Astrocyte (in vitro differentiated cells and primary cell): ENCODE measurements around the gene FXR1. TPM values are rescaled to one million over a fixed set of nuclear protein-coding genes. Genes with fewer than 3 reads are reported as not detected.

Source experiments
- DNase-seq: peaks from one replicate; pipeline ENCODE4 v3.0.0-alpha.2; 2010; ENCODE audit warnings: low read depth
- FAIRE-seq: peaks from 2 replicates; lab custom pipeline; 2011; peaks lifted over from hg19 to GRCh38; lab: Jason Lieb, UNC
- H2AFZ ChIP-seq: 2 replicates; pipeline ENCODE4 v1.6.0; 2012; ENCODE audit warnings: low read depth, low read length, inconsistent platforms
- H3K27ac ChIP-seq: 2 replicates; pipeline ENCODE4 v1.5.1; 2011; ENCODE audit warnings: low read depth, low read length, inconsistent platforms
- H3K27me3 ChIP-seq: 2 replicates; pipeline ENCODE4 v1.6.0; 2011; ENCODE audit warnings: low read length, inconsistent platforms; ENCODE audit not compliant: insufficient read depth
- H3K36me3 ChIP-seq: 2 replicates; pipeline ENCODE4 v1.5.1; 2011; ENCODE audit warnings: low read length, inconsistent platforms; ENCODE audit not compliant: insufficient read depth
- H3K4me1 ChIP-seq: 2 replicates; pipeline ENCODE4 v1.5.1; 2011; ENCODE audit warnings: low read length, inconsistent platforms; ENCODE audit not compliant: insufficient read depth
- H3K4me2 ChIP-seq: 2 replicates; pipeline ENCODE4 v1.6.0; 2012; ENCODE audit warnings: low read length, inconsistent platforms
- H3K4me3 ChIP-seq: 2 replicates; pipeline ENCODE4 v1.5.1; 2011; ENCODE audit warnings: low read depth, mild to moderate bottlenecking, low read length, inconsistent platforms; ENCODE audit not compliant: insufficient read depth
- H3K79me2 ChIP-seq: 2 replicates; pipeline ENCODE4 v1.6.0; 2012; ENCODE audit warnings: mild to moderate bottlenecking, low read length, inconsistent platforms; ENCODE audit not compliant: insufficient read depth
- H3K9ac ChIP-seq: 2 replicates; pipeline ENCODE4 v1.6.0; 2012; ENCODE audit warnings: mild to moderate bottlenecking, low read length, inconsistent platforms
- H3K9me3 ChIP-seq: 2 replicates; pipeline ENCODE4 v1.5.1; 2012; ENCODE audit warnings: low read depth, mild to moderate bottlenecking, low read length, inconsistent platforms; ENCODE audit not compliant: insufficient read depth
- H4K20me1 ChIP-seq: 2 replicates; pipeline ENCODE4 v1.6.0; 2012; ENCODE audit warnings: low read length, inconsistent platforms; ENCODE audit not compliant: insufficient read depth
- H3K27ac Mint-ChIP-seq: one replicate; pipeline ENCODE4 v1.8.0; 2021; ENCODE audit warnings: mild to moderate bottlenecking, mixed read lengths; ENCODE audit not compliant: unreplicated experiment
- H3K27me3 Mint-ChIP-seq: one replicate; pipeline ENCODE4 v1.8.0; 2021; ENCODE audit warnings: low read depth, mixed read lengths; ENCODE audit not compliant: unreplicated experiment
- H3K36me3 Mint-ChIP-seq: one replicate; pipeline ENCODE4 v1.8.0; 2021; ENCODE audit warnings: low read depth, mixed read lengths; ENCODE audit not compliant: unreplicated experiment
- H3K4me1 Mint-ChIP-seq: one replicate; pipeline ENCODE4 v1.8.0; 2021; ENCODE audit warnings: low read depth, mixed read lengths; ENCODE audit not compliant: unreplicated experiment
- H3K4me3 Mint-ChIP-seq: one replicate; pipeline ENCODE4 v1.8.0; 2021; ENCODE audit warnings: mild to moderate bottlenecking, moderate library complexity, mixed read lengths; ENCODE audit not compliant: unreplicated experiment
- H3K9me3 Mint-ChIP-seq: one replicate; pipeline ENCODE4 v1.8.0; 2021; ENCODE audit warnings: mild to moderate bottlenecking, mixed read lengths; ENCODE audit not compliant: unreplicated experiment
- CTCF ChIP-seq: IDR thresholded peaks from 2 replicates; pipeline ENCODE4 v1.5.1; 2011; ENCODE audit warnings: low read depth, mild to moderate bottlenecking, inconsistent platforms, low read length, moderate library complexity; ENCODE audit not compliant: insufficient read depth
- EZH2 ChIP-seq: IDR thresholded peaks from 2 replicates; pipeline ENCODE4 v1.6.1; 2012; ENCODE audit warnings: mild to moderate bottlenecking, low read length, inconsistent platforms; ENCODE audit not compliant: insufficient read depth
- total RNA-seq: library from RNA; stranded (reverse); gene quantifications from 2 replicates; pipeline ENCODE4 v1.2.1, GENCODE V29; 2021

FXR1 gene
- total RNA-seq, 1 donor from 2014 or later: 173 TPM

- Mint-ChIP-seq H3K36me3 (peaks cover 4% of the 10 kb centered on the region), H3K27me3 (no peaks in the 10 kb centered on the region), H3K4me1 (peaks cover 14% of the 10 kb centered on the region), H3K4me3 (no peak overlapping the region), H3K27ac (no peak overlapping the region), H3K9me3 (no peaks in the 10 kb centered on the region)
- Histone ChIP-seq H3K4me3 (no peak overlapping the region), H3K27me3 (no peaks in the 10 kb centered on the region), H3K9ac (no peak overlapping the region), H3K27ac (no peak overlapping the region), H3K79me2 (peaks cover 99% of the 10 kb centered on the region), H2AFZ (no peak overlapping the region), H3K36me3 (peaks cover 2% of the 10 kb centered on the region), H4K20me1 (peaks cover 96% of the 10 kb centered on the region), H3K4me1 (peaks cover 2% of the 10 kb centered on the region), H3K4me2 (no peak overlapping the region), H3K9me3 (no peaks in the 10 kb centered on the region)
- FAIRE-seq (no peak), DNase-seq (no peak)
- TF ChIP-seq EZH2: no peak
- TF ChIP-seq CTCF: no peak
Measured at GRCh38 chr3:180926526-180926925, 14.1 kb downstream of the FXR1 start.

GRCh38 chr3:180929376-180929775 is 16.9 kb downstream of the FXR1 start:
- Histone ChIP-seq H2AFZ (no peak overlapping the region), H3K4me1 (peaks cover 2% of the 10 kb centered on the region), H4K20me1 (peaks cover 95% of the 10 kb centered on the region), H3K27ac (no peak overlapping the region), H3K36me3 (peaks cover 5% of the 10 kb centered on the region), H3K4me2 (no peak overlapping the region), H3K27me3 (no peaks in the 10 kb centered on the region), H3K4me3 (no peak overlapping the region), H3K9me3 (no peaks in the 10 kb centered on the region), H3K9ac (no peak overlapping the region), H3K79me2 (peaks cover 99% of the 10 kb centered on the region)
- no peaks in the 10 kb centered on the region for H3K9me3 Mint-ChIP-seq
- DNase-seq (no peak), FAIRE-seq (no peak)
- peaks cover 15% of the 10 kb centered on the region for H3K4me1 Mint-ChIP-seq
- peaks cover 4% of the 10 kb centered on the region for H3K36me3 Mint-ChIP-seq
- H3K27me3 Mint-ChIP-seq: no peaks in the 10 kb centered on the region
- H3K4me3 Mint-ChIP-seq: no peak overlapping the region
- TF ChIP-seq CTCF (no peak), EZH2 (no peak)
- no peak overlapping the region for H3K27ac Mint-ChIP-seq

- Mint-ChIP-seq H3K27me3 (no peaks in the 10 kb centered on the region), H3K27ac (no peak overlapping the region), H3K9me3 (no peaks in the 10 kb centered on the region), H3K4me1 (peaks cover 15% of the 10 kb centered on the region), H3K36me3 (peaks cover 4% of the 10 kb centered on the region), H3K4me3 (no peak overlapping the region)
- DNase-seq (no peak), FAIRE-seq (no peak)
- H3K79me2 ChIP-seq: peaks cover 99% of the 10 kb centered on the region
- H3K4me2 ChIP-seq: no peak overlapping the region
- peaks cover 2% of the 10 kb centered on the region for H3K4me1 ChIP-seq
- H3K36me3 ChIP-seq: peaks cover 11% of the 10 kb centered on the region
- no peak overlapping the region for H3K27ac ChIP-seq
- H3K9ac ChIP-seq: no peak overlapping the region
- no peaks in the 10 kb centered on the region for H3K27me3 ChIP-seq
- no peaks in the 10 kb centered on the region for H3K9me3 ChIP-seq
- no peak overlapping the region for H3K4me3 ChIP-seq
- TF ChIP-seq CTCF: no peak
- TF ChIP-seq EZH2: no peak
- H4K20me1 ChIP-seq: peaks cover 94% of the 10 kb centered on the region
- H2AFZ ChIP-seq: no peak overlapping the region
Measured at GRCh38 chr3:180930526-180930925, 18.1 kb downstream of the FXR1 start.
